Measurements from ENCODE around the gene SMIM28.
"Not testable (repeated sequence)": the region's sequence is repeated elsewhere in the genome, so short reads cannot be mapped to it uniquely, and the experiment has no call there.

The SMIM28 gene

DNA sequence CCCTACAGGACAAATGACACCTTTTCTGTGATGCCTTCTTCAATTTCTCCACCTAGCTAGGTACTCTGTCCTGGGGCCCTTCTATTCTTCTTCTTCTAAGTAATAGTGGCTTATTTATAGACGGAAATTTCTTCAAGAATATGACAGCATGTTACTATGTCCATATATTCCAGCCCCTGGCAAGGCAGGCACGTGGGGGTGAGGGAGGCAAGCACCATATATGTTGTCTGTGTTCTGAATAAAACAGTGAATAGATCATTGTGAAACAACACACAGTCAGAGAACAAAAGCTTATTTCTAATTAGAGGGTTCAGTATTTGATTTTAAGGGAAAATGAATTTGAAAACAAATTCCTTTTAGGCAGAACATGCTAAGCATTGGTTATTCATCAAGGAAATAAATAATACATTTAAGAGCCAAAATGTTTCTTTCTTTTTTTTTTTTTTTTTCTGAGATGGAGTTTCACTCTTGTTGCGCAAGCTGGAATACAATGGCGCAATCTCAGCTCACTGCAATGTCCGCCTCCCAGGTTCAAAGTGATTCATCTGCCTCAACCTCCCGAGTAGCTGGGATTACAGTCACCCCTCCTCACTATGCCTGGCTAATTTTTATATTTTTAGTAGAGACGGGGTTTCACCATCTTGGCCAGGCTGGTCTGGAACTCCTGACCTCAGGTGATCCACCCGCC lies 32.5 kb downstream of the SMIM28 start:
- DNase-seq: no peak

DNA sequence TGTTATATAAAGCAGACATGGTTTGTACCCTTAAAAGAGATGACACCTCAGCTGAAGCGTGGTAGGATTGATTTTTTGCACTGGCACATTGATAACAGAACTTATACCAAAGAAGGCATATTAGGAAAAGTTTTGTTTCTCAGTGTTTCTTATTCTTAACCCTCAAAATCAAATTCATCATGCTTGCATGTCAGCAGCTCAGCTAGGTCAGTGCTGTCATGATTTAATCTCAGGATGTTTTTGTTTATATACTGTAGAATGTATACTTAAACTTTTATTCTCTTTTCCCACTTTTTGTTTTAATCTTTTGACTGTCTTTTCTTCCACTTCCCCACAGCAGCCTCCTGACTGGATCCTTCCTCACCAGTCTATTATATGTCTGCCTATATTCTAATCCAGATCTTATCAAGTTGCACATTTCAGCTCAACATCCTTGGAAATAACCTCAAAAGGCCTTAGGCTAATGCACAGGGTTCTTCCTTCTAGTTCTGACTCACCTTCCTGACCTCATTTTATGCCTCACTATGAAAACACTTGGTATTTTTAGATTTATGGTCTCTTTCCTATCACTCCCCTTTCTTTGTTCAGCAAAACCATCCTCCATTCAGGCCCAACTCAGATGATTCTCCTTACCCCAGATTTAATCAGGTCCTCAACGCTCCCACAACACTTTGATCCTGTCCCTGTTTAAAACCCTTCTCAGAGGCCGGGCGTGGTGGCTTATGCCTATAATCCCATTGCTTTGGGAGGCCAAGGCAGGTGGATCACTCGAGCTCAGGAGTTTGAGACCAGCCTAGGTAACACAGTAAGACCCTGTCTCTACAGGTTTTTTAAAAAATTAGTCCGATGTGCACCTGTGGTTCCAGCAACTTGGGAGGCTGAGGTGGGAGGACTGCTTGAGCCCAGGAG lies 33.5 kb downstream of the SMIM28 start:
- no peak for DNase-seq

DNA sequence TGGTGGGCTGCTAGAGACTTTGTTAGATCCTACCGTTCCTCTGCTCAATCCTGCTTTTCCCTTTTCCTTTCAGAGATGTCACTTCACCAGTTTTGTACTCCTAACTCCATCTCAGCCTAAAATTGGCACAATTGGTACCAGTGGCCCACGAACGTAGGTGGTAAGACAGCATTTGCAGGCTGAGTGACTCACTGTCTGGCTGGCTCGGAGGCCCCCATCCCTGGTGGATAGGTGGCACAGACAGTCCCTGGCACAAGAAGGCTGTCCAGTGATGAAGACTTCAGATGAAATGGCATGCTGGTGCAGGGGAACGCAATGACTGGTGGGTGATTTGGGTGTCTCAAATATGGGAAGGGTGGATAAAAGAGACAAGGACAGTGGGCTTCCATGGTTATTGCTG lies 37.4 kb downstream of the SMIM28 start:
- DNase-seq: no peak

DNA sequence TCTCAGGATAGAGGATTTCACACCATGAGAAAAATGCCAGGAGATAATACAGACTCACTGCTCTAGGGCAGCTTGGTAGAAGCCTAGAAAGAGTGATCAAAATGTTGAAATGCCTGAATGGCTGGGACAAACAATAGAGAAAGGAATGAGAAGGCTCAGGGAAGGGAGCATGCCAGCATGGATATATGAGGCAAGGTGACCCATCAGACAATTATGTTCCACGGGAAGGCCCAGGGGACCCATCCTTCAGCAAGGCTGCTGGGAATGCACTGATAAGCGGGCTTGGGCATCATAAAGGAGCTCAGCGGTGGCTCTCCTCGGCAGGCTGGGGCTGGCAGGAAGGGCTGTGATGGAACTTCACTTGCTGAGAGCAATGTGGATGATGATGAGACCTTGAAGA lies 38.5 kb downstream of the SMIM28 start:
- DNase-seq: no peak

DNA sequence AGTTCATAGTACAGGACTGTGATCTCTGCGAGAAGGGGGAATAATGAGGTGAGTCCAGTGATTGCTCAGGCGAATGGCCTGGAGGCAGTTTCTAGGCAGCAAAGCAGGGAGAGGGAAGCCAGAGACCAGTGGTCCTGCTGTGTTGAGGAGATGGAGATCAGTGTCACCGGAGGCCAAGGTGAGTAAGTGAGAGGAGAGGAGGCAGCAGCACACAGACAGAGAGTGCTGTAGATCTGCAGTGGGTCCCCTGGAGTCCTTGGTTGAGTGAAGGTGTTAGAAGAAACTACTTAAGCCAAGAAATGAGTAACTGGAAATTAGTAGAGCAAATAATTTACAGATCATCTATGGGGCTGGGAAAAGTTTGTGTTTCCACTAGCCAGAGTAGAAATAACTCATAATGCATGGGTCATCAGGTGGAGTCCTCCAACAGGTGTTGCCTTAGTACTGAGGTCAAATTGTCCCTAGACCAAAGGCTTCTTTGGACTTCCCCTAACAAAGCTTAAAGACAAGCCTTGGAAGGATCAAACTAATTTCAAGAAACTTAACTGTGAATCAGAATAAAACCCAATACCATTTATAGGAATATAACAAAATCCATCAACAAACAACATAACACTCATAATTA lies 39.9 kb downstream of the SMIM28 start:
- no peak for DNase-seq

DNA sequence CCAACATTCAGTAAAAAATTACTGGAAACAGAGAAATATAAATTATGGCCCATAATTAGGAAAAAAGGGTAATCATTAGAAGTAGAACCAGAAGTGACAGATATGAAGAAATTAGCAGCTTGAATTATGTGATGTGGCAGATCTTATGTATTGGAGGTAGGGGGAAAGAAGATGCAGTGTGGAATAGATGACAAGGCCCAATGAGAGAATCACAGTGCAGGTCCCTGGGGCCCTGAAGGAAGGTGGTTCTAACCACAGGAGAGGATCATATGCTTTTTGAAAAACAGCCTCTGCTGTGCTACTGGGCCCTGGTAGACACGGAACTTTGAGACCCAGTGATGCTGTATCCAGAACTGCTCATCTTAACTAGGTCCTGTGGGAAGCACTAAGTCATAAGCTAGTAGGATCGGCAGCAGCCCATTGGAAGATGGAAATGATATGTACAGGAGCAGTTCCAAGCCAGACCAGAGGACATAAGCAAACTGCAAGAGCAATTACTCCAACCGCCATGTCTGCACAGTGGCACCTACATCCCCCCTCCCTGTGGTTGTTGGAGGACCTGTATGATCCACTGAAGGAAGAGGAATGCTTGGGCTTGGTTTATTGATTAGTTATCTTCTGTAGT lies 40.5 kb downstream of the SMIM28 start:
- DNase-seq: no peak

DNA sequence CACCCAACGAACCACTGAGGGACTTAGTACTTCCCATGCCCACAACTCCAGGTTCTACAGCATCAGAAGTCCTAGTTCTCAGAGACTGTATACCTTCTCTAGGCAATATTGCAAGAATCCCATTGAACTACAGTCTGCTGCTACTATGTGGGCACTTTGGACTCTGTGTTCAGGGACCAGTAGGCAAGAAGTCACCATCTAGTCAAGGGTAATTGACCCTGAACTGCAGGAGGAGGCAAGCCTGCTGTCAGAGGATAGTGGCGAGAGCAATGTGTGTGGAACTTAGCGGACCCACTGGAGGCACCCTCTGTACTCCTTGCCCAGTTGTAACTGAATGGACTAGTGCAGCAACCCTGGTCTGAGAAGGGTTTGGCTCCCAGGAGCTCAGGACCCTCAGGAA lies 42.1 kb downstream of the SMIM28 start:
- DNase-seq: no peak

DNA sequence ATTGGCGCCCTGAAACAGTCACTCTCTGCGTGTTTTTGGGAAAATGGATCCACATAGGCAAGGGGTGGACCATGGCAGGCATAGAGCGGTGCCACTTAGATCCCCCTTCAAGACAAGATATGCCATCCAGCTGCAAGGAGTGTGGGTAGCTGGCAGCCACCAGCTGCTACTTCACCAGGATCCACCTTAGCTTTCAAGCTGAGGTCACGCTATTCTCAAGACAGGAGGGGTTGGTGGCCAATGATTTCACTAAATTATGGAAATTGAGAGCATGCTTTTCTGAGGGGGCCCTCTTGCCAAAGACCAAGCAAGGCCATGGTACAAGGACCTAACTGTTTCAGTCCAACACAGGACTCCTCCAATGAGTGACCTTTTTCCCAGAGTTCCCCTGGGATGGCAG lies 42.7 kb downstream of the SMIM28 start:
- DNase-seq: no peak

DNA sequence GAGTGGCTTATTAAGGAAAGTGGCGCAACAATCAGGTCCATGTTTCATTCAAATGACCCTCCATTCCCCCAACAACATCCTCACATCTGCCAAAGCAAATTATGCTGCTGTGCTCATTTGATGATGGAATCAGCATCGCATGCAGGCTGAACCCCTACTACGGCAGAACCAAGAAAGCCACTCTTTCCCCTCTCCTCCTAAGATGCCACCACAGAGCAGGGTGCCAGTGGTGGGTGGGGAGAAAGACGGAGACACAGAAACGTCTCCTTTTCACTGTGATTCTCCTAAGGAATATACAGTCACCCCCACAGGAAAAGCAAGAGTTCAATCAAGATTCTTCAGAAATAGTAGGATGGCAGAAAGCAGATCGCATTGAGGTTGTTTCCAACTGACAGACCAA lies 43.4 kb downstream of the SMIM28 start:
- no peak for DNase-seq

DNA sequence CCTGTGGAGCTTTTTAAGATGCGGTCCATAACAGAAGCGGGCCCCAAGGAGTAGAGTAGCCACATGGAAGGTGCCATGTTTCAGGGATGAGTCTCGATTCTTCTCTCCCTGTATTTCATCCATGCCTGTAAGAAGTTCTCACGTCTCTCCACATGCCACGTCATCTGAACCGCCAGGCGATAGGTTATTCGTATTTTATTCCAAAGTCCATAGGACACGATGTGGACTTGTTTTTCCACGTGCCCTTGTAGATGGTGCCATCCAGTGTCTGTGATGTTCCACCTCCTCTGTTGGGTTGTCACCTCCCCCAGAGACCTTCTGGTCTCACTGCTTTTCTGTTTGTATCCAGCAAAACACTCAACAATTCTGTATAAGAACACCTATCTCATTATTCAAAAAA lies 43.9 kb downstream of the SMIM28 start:
- DNase-seq: no peak

DNA sequence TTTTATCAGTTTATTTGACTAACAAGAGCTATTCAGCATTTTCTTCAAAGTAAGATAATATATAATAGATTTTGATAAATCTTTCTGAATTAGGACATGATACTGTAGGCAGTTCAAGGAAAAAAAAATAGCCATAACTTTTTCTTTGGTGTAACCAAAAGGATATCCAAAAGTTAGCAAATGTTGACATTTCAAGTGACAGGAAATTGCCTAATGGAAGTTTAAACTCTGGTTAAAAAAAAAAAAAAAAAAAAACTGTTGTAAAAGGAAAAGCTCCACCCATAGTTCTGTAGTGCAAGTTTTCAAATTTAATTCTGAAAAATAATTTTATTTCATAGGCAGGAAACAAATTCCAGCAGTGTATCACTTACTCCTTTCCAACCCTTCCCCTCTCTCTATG lies 45.2 kb downstream of the SMIM28 start:
- DNase-seq: no peak

DNA sequence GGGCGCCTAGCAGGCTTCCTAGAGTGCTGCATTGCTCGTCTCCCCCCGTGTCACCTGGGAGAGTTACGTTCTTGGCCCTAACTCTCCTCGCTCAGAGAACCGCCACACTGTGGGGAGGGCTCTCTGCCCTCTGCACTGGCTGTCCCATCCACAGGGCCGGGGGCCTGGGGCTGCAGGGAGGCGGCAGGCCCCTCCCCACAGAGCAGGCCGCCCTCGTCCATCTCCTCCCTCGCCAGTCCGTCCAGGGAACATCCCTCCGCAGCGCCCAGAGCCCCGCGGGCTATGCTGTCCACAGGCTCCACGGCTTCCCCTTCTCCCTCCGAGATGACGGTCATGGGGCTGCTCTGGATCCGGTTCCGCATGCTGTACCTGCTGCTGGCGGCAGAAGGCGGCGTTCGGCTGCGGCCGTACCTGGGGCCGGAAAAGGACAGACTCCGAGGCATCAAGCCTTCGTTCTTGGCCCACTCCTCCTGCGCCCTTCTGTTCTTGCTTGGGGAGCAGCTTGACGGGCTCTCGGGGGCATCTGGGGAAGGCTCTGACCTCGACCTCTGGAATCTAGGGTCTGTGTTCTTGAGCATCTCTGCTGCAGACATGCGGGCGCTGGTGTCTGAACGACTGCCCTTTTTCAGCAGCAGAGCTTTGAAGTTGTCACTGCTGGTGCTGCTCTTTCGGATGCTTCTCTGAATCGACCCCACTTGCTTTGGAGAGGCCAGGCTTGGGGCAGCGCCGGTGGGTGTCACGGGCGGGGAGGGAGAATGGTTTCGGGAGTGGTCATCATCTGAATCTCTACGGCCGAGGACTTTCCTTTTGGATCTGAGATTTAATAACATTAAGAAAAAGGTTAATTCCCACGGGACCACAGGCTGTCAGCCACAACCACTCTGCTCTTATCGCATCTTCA lies 46.5 kb downstream of the SMIM28 start:
- DNase-seq: no peak

DNA sequence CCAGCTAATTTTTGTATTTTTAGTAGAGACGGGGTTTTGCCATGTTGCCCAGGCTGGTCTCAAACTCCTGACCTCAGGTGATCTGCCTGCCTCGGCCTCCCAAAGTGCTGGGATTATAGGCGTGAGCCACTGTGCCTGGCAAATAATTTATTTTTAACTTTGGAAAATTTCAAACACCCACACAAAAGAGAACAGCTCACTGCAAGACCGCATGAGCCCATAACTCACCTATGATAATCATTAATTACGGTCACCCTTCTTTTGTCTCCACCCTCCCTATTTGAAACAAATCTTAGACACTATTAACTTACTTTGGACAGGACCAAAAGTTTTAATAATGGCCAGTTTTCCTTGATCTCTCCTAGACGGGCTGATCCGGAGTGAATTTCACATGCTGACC lies 47.6 kb downstream of the SMIM28 start:
- DNase-seq: not testable (repeated sequence)

DNA sequence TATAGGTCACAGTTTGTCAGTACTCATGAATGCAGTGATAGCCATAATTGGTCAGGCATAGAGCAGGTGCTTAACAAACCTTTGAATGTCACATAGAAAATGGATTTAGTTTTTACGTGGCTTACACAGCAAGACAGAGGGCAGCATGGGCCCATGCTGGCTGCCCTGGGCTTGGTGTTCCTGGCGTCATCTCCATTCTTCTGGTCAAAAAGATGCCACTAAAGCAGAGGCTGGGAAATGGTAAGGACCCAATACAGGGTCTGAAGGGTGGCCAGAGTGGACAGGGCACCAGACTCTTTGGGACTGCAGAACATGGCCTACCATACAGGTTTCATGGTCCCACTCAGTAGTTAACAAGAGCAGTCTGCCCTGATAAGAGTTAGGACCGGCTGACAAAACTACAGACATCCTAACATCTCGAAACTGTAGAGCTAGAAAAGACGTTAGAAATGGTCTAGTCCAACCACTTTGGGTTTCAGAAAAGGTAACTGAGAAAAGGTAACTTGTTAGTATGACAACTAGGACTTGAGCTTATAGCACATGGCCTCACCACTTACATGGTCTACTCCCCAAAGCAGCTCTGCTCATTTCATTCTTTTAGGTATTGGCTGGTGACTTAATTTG lies 48.9 kb downstream of the SMIM28 start:
- no peak for DNase-seq

DNA sequence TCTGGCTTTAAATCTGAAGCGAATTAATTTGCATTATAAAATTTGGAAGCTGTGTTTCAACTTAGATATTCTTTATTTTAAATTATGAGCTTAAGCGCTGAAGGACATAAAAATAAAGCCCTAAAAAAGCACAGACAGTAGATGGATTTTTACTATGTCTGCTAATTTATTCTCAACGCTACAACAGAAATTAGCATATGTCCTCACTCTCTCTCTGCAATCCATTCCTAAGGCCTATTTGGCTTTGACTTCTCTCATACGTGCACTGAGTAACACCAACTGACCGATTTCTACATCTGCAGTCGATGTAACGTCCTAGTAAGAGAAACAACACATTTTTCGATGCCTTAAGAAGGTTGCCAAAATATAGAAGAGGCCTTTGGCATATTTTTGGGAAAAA lies 50.0 kb downstream of the SMIM28 start:
- DNase-seq: no peak

DNA sequence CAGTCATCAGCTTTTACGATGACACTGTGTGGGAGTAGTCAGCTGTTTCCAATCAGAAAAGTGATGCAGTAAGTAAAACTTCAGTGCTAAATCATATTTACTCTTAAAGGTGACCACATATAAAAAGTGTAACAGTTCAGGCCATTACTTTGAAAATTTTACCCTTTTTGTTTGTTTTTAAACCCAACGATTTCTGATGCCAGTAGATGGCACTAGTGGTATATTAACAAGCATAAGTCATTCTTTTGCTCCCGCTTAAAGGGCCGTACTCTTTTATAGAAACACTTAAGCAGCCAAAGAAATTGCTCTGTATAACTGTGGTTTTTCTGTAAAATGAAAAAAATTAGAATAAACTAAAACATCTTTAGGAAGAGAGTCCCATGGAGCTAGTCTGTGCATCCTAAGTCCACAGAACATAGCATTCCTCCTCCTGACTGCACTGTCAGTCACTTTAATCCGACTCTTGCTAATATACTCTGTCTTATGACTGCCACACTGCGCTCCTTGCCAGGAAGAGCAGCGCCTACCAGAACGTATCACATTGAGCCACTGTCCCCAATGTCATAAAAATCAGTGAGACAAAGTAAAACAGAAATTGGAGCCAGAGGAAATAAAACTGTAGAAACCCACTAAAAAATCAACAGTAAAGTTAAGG lies 51.4 kb downstream of the SMIM28 start:
- DNase-seq: no peak

DNA sequence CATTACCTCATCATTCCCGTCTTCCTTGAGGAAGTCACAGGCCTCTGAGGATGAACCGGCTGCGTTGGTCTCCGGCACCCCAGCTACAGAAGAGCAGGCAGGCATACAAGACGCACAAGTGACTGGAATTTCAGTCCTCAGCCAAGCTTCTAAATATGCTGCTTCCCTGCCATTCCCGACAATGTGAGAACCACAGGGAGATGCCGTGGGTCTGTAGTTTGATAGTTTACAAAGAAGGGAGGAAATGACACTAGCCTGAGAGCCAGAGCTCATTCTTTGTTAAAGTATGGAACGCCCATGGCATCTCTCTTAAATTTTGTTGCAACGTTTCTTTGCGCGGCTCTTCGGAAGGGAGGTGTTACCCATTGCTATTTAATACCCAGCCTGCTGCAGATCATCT lies 52.1 kb downstream of the SMIM28 start:
- DNase-seq: no peak

DNA sequence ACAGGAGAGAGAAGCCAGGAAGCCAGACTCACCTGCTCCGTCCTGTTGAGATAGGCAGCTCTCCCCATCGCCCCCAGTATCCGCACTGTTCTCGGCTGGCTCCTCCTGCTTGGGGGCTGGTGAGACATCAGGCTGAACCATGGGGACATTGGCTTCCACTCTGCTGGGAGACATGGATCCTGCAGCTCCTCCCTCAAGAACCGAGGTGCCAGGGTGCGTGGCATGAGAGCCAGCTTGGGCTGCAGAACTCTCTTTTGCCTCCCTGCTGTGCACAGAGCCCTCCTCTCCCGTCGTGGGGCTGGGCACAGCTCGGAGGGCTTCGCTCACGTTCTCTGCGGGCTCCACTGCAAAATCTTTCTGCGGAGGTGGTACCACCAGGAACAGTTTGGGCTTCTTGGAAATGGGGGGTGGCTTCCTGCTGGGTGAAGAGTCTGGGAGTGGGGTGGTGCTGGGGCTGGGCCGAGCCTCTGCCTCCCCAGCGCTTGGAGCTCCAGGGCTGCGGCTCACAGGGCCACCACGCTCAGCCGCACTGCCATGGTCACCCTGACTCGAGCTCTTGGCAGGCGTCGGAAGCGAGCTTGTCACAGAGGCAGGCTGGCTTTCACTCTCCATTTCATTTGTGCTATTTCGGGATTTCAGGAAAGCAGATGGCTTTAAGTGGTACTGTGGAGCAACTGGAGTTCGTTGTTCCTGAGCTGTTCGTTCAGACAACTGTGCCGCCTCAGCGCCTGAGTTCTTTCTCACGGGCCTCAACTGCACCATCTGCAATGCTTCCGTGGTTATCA lies 52.8 kb downstream of the SMIM28 start:
- DNase-seq: no peak

DNA sequence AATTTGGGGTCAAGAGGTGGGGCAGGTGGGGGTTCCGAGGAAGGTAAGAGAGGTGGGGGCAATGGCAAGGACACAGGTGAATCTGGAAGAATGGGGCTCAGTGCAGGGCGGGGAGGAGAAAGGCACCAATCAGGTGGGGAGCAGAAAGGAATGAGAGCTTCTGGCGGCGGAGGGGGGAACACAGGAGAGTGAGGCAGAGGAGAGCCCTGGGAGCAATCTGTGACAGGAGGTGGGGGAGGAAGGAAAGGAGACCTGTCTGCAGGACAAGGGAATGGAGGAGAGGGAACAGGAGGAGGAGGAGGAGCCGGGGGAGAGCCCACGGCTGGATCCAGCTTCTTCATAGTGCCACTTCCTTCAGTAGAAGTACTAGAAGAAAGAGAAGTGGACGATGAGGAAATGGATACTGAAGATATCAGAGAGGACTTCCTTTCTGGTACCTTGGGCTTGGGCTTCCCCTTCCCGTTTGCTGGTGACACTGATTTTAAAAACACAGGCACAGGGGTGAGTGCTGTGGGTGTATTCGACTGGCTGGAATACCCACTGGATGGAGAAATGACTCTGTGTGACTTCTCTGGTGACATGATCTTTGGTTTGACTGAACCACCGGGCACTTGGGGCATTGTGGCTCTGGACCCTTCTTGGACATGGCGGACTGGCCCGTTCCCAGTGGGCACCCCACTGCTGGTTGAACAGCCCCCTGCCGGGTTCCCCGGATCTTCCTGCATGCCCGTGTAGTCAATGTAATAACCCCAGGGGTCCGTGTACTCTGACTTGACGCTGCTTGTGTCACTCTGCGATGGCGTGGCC lies 53.8 kb downstream of the SMIM28 start:
- no peak for DNase-seq

DNA sequence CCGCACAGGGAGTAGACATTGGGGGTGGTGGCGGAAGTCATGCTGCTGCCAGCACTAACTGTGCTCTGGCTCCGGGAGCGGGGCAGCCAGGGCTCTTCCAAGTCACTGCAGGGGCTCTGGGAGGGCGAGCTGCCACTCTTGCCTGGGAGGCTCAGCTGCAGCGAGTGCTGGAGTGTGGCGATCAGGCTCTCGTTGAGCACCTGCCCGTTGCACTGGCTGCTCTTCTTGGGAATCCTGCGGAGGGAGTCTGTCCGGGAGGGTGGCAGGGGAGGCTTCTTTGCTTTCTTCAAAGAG lies 54.3 kb downstream of the SMIM28 start:
- no peak for DNase-seq
